GM20000 (cell line): ENCODE measurements around the gene LOXL3.

Source experiments
- DNase-seq: peaks from one replicate; pipeline ENCODE4 v3.0.0; 2012; ENCODE audit warnings: low spot score
- CTCF ChIP-seq: IDR thresholded peaks from 2 replicates; pipeline ENCODE4 v1.5.1; 2012; ENCODE audit warnings: mild to moderate bottlenecking, control low read depth; ENCODE audit errors: extremely low read depth, missing control alignments

Gene LOXL3

GRCh38 chr2:74548900-74549826 lies 4.6 kb downstream of the LOXL3 start:
- DNase-seq = peak; percentile 88
- TF ChIP-seq CTCF = no peak

- TF ChIP-seq CTCF = no peak
- no peak for DNase-seq
These were observed 5.3 kb downstream of the LOXL3 start for GRCh38 chr2:74548285-74548899.

DNA sequence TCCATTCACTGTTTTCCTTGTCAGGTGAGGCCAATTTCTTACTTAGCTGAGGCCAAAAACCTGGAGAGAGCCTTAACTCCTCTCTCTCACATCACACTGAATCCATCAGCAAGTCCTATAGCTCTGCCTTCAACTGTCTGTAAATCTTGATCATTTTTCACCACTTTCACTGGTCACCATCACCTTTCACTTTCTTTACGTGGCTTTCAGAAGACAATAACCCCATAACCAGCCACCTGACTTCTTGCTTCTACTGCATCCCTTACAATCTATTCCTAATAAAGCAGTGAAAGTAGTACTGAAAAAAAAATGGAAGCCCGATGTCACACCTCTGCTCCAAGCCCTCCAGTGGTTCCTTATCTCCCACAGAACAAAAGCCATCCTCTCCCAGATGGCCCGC lies 7.7 kb downstream of the LOXL3 start:
- DNase-seq = peak; percentile 43
- no peak for TF ChIP-seq CTCF

DNA sequence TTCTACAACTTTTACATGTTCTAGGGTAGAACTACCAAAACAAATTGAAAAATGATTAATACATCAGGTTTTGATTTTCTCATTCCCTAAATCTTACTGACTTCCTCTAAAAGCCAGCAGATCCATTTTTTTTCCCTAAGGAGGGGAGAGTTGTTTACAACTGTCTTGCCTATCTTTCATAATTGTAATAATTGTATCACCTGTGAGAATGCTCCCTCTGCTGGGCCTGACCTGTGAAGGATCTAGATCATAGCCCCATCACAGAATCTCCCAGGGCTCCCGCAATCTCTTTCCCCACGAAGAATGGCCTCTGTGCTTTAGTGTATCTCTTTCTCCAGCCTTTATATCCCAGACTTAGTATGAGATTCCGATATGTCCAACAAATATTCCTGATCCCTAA lies 9.1 kb downstream of the LOXL3 start:
- TF ChIP-seq CTCF = no peak
- DNase-seq = peak; percentile 25

- TF ChIP-seq CTCF = no peak
- no peak for DNase-seq
These were observed 10.8 kb downstream of the LOXL3 start for GRCh38 chr2:74542978-74543377.

DNA sequence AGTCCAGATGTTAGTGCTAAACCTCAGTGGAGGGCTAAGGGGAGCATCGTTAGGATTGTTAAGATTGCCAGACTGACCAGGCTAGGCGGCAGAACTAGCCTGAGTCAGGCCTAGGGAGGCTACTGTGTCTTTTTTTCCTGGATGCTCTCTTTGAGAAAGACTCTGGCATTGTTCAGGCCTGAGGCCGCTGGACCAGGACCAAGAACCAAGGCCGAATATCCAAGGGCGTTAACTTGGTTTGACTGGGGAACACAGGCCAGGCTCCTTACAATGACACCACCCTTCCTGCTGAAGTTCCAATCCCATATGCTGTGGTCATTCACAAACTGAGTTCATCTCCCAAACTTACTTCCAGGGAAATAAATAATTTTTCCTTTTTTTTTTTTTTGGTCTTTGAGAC lies 13.5 kb downstream of the LOXL3 start:
- DNase-seq = no peak
- no peak for TF ChIP-seq CTCF

- peak; percentile 59 for DNase-seq
- no peak for TF ChIP-seq CTCF
These were observed 14.8 kb downstream of the LOXL3 start for GRCh38 chr2:74538881-74539339.
